Activated CD4-positive, CD25-positive, alpha-beta regulatory T cell (primary cell): ENCODE data around the gene SEC24D.

Source experiments
- DNase-seq, 4 experiments: peaks; one replicate each; lab custom pipeline; 2025; lab: John Stamatoyannopoulos, UW

SEC24D gene

DNA sequence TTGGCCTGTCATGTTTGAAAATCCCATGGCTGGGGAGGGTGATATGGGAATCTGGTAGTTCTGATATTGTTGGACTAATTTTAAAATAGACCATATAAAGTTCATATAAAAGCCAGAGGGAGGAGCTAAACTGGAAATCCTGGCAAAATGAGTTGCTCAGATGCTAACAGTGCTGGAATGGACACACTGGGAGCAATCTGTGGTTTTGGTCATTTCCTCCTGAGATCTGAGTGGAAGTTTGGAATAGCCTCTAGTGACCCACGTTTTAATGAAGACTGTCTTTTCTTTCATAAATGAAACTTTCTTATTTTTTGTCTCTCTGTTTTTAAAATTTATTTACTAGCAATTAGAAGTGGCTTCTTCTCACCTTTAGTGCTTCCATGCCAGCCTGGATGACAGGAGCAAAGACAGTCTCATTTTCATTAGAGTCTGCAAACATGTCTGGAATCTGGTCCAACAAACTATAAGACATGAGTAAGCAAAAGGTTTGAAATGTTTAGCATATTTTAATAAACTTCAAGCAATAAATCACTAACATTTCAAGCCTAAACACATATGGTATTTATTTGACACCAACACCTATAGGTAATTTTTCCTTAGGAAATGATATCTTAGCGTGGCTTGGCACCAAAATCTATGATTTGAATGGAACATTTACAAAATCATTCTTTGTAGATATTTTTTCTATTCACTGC lies 84.2 kb downstream of the SEC24D start:
- no peak for DNase-seq

- no peak for DNase-seq
Measured at GRCh38 chr4:118749347-118749988, 86.5 kb downstream of the SEC24D start.

DNA sequence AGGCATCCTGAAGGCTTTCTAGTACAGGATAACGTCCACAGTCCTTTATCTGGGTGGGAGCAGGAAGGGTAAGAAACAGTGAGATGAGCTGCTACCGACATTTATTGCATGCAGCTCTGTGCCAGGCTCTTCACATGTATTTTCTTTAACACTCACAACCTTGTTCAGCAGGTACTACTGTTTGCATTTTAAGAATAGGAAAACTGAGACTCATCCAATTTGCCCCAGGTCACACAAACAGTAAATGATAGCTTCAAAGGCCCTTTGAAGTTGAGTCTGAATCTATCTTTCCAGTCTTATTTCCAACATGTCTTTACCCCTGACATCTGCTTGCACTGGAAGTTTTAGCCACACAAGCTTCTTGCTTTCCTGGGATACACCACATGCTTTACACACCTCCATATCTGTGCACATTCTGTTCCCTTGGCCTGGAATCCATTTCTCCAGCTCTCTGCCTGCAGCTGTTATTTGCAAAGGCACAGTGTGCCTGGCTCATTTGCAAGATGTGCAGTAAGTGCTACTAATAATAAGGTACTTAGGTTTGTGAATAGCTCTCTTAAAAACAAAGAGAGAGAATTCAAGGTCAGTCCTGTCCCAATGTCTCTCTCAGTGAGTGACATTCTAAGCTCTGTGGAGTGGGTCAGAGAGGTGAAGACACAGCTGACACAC lies 89.5 kb downstream of the SEC24D start:
- no peak for DNase-seq

GRCh38 chr4:118745357-118745756 lies 90.6 kb downstream of the SEC24D start:
- no peak for DNase-seq

- DNase-seq, result no peak
Measured at GRCh38 chr4:118743867-118744266, 92.1 kb downstream of the SEC24D start.

GRCh38 chr4:118742050-118742449 lies 93.9 kb downstream of the SEC24D start:
- DNase-seq, result no peak

DNA sequence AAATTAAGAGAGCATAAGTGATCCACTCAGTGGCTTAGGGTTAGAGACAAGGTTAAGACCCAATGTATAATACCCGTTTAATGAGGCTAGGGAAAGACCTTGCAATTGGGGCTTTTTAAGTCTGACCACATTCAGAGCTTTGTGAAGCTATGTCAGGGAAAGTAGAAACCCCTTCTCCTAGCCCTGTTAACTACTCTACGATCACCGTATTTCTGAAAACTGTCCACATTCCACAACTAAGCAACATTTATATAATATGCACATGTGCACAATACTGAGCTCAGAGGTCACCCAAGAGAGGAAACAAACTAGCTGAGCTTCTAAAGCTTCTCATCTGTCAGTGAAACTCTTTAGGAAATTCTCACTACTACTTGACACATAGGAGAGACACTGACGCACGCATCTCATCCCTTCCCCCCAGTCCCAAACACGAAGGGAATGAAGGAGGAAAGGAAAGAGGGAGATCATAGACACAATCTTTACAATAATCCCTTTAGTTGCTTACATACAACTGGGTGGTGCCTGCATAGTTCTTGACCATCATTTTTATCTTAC lies 94.5 kb downstream of the SEC24D start:
- DNase-seq, result no peak

DNA sequence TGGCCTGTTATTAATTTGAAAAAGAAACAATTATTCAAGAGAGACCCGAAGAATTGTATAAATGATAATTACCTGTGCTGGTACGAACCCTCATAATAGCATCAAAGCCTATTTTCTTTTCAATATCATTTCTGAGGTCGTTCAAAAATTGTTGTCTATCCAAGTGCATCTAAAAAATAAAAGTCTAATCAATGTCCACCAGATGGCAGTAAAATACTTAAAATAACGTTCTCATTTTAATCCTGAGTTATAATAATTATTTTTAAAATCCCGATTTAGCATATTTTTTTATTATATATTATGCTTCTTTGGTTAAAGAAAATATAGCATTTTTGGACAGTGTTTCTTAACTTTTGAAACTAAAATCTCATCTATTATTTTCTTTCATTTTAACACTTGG lies 95.1 kb downstream of the SEC24D start:
- no peak for DNase-seq

GRCh38 chr4:118739022-118739713 lies 96.8 kb downstream of the SEC24D start:
- DNase-seq, result no peak

DNA sequence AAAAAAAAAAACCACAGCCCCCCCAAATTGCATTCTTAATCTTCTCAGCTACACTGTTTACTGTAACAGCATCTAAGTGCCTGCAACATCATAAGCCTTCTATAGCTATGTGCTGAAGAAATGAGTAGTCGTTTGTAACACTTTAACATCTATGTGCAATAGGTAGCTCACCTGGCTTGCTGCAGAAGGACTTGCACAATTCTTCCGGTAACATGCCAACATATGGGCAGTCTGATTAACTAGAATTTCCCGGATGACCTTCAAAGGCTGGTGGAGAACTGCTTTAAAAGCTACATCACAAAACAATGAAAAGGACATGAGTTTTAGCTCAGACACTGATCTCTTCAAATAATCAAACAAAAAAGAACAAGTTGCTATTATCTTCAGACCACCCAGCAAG lies 97.8 kb downstream of the SEC24D start:
- no peak for DNase-seq

GRCh38 chr4:118736900-118737299 lies 99.0 kb downstream of the SEC24D start:
- DNase-seq, result no peak

DNA sequence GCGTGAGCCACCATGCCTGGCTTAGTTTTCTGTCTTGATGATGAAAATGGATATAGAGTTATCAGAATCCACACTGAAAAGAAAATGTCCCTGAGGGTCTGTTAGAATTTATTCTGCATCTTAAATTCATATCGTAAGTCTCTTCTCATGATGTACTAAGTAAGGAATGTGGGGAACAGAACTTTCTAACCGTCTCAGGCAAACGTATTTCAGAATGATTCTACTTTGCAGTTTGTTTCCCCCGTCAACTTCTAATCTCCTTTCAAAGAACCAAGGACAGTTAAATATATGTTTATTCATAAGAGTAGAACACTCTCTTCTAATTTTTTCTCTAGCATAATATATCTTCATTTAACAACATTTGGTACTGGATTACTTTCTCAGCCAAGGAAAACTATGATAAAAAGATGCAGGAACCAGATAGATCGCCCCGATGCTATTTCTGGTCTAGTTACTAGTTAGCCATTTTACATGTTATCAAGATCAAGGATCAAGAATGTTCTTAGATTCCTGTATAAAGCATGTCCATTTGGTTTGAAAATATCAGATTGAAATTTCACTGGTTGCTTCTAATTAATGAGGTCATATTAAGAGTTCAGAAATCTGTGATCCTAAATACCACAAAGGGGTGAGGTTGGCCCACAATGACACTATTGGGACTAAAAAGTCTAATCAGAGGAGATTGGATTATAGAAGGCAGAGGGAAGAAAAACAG lies 101.3 kb downstream of the SEC24D start:
- DNase-seq, result no peak

GRCh38 chr4:118732591-118733330 lies 103.2 kb downstream of the SEC24D start:
- DNase-seq, result no peak

GRCh38 chr4:118730683-118731082 lies 105.2 kb downstream of the SEC24D start:
- DNase-seq, result no peak

GRCh38 chr4:118729287-118730286 lies 106.3 kb downstream of the SEC24D start:
- no peak for DNase-seq

DNA sequence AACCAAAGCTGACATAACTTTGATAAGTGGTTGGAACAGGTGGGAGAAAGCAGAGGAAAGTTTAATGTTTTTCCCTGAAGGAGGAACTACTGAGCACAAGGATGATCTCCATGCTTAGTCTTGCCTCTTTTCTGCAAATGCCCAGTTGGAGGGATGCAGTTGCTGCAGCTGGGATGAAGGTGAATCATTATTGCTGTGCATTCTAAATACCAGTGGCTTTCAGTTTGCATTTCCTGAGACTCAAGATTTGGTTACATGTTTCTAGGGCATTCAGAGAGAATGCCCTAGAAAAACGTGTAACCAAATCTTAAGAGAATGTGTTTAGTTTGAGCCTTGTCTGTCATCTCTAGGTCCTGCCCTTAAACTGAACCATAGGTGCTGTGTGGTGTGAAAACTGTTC lies 108.6 kb downstream of the SEC24D start:
- no peak for DNase-seq

DNA sequence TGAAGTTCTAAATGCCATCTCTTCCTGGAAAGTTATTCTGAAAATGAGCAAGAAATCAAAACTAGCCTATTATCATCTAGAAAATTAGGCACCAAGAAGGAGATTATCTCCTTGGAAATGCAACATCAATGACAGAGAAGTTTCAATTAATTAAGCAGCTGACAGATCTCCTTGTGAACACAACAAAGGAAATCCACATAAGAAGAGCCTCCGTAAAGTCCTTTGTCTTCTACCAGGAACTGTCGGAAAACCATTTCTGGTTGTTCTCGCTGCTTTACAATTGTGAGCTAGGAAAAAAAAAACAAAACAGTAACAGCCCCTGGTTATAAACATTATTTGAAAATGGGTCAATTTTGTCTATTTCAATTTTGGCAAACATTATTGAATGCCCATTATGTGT lies 112.6 kb downstream of the SEC24D start:
- DNase-seq, result no peak

DNA sequence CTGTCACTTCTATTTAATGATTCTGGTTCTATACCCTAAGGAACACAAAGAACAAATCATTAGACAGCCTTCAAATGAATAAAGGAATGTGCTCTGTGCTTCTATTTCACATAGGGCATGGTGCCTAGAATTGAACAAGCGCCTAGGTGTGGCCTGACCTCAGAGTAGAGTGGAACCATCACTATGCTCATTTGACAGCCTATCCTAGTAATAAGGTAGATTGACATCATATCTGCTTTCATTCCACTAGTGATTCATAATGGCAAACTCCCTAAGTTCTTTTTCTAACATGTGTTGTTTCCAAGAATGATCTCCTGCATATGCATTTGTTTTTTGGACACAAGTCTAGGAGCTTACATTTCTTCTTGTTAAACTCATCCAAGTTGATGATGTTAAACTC lies 114.2 kb downstream of the SEC24D start:
- no peak for DNase-seq

DNA sequence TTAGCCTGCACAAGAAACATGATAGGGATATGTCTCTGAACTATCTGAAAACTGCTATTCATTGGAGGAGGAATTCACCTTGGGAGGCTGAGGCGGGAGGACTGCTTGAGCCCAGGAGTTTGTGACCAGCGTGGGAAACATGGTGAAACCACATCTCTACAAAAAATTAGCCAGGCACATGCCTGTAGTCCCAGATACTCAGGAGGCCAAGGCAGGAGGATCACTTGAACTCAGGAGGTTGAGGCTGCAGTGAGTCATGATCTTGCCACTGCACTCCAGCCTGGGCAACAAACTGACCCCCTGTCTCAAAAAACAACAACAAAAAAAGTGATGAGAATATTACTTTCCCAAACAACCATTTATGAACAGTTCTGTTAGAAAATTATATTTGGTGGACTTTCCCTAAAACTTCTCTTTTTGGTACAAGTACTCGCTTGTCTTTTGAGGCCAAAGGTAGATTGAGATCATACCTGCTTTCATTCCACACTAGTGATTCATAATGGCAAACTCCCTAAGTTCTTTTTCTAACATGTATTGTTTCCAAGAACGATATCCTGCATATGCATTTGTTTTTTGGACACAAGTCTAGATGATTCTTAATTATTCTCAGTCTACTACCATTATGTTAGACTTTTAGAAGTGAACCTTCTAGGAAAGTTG lies 117.3 kb downstream of the SEC24D start:
- no peak for DNase-seq
